ENCODE measurements around the gene PSMC4.
A peak's percentile ranks its signal among the peaks of the same experiment; 100 is the strongest.

Gene PSMC4

GRCh38 chr19:39994361-39994760 is 23.4 kb downstream of the PSMC4 start:
- no peak for DNase-seq (ENCODE audit: low spot score)
- TF ChIP-seq, protein P1, sequence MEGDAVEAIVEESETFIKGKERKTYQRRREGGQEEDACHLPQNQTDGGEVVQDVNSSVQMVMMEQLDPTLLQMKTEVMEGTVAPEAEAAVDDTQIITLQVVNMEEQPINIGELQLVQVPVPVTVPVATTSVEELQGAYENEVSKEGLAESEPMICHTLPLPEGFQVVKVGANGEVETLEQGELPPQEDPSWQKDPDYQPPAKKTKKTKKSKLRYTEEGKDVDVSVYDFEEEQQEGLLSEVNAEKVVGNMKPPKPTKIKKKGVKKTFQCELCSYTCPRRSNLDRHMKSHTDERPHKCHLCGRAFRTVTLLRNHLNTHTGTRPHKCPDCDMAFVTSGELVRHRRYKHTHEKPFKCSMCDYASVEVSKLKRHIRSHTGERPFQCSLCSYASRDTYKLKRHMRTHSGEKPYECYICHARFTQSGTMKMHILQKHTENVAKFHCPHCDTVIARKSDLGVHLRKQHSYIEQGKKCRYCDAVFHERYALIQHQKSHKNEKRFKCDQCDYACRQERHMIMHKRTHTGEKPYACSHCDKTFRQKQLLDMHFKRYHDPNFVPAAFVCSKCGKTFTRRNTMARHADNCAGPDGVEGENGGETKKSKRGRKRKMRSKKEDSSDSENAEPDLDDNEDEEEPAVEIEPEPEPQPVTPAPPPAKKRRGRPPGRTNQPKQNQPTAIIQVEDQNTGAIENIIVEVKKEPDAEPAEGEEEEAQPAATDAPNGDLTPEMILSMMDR (IDR thresholded peaks at IDR 0.05; ENCODE audit: extremely low read depth, missing control alignments) = no peak

DNA sequence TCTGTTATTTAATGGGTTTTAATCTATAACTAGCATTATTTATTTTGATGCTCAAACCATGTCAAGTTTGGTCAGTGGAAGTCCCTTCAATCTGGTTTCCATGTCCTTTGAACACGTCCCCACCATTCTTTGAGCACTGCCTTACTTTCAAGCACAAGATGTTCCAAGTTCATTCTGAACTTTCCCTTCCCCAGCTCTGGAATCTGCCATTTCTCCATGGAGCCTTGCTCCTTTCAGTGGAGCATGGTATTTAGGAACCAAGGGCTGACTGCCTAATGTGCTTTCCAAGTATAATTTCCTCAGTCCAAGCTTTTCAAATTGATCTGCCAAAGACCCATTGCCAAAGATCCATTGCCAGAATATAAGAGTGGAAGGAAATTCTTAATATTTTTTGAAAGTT is 24.8 kb downstream of the PSMC4 start:
- DNase-seq (ENCODE audit: low spot score) = no peak
- TF ChIP-seq, protein P1 (IDR thresholded peaks at IDR 0.05; ENCODE audit: extremely low read depth, missing control alignments) = no peak

DNA sequence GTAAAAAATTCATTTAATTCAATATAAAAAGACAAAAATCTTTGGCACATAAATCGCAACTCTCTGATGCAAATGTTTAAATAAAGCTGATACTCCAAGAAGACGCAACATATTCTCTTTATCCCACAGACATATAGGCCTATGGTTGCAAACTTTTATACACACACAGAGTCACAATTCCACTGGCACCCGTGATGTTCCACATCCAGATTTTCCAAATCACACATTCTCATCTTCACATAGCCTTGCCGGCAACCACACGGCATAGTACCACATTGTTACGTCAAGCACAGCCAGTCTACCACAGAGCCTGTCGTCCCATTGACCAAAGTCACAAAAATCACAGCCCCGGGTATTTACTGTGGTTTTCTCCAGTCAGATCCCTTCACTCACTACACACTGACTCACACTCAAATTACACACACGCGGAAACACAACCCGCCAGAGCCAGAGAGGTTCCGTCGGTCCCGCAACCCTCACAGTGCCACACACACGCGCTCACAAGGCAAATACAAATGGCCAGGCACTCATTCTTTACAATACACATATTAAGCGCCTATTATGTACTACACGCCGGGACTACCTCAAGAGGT is 25.3 kb downstream of the PSMC4 start:
- TF ChIP-seq, protein P1 (IDR thresholded peaks at IDR 0.05; ENCODE audit: extremely low read depth, missing control alignments) = no peak
- DNase-seq (ENCODE audit: low spot score) = peak; percentile 32

- DNase-seq (ENCODE audit: low spot score) = peak; percentile 90
- TF ChIP-seq, protein P1 (IDR thresholded peaks at IDR 0.05; ENCODE audit: extremely low read depth, missing control alignments) = no peak
These were observed 26.1 kb downstream of the PSMC4 start, which contains the start of gene ZNF546 for GRCh38 chr19:39996811-39997637. TSS of gene ZNF546 (plus strand) at chr19:39997060. CDS start at chr19:39998327, 1,267 bp downstream.

- TF ChIP-seq, protein P1 (IDR thresholded peaks at IDR 0.05; ENCODE audit: extremely low read depth, missing control alignments) = no peak
- peak; percentile 11 for DNase-seq (ENCODE audit: low spot score)
These were observed 26.8 kb downstream of the PSMC4 start for GRCh38 chr19:39997638-39998216.

GRCh38 chr19:39998501-39998900 is 27.5 kb downstream of the PSMC4 start:
- no peak for DNase-seq (ENCODE audit: low spot score)
- TF ChIP-seq, protein P1 (IDR thresholded peaks at IDR 0.05; ENCODE audit: extremely low read depth, missing control alignments) = no peak

All from GM20000 (cell line).